Naive thymus-derived CD4-positive, alpha-beta T cell (primary cell): ENCODE measurements around the gene ITGAD. TPM values are rescaled to one million over a fixed set of nuclear protein-coding genes. Genes with fewer than 3 reads are reported as not detected.

Experiments used
- ATAC-seq: fragments of 150-1000 bp; cut with Tn5 transposase; 2 replicates; pipeline ENCODE4 v1.10.0; 2021; ENCODE audit warnings: mild to moderate bottlenecking, moderate library complexity
- CTCF ChIA-PET: fragments of 350-600 bp; sonication (Branson Sonifier 250); formaldehyde crosslinking; loops from one replicate; lab custom pipeline; 2021; ENCODE audit warnings: antibody characterized with exemption; lab: Charles Lee
- POLR2A ChIA-PET: fragments of 350-600 bp; sonication (Branson Sonifier 250); formaldehyde crosslinking; loops from one replicate; lab custom pipeline; 2021; ENCODE audit warnings: antibody characterized with exemption, inconsistent platforms; lab: Charles Lee
- DNase-seq, 9 donors: peaks; one replicate each; pipeline versions ENCODE4 v3.0.0 to v3.0.0-alpha.2; 2020 to 2022; ENCODE audit warnings: mixed read lengths in 1 of 9
- H3K27ac ChIP-seq: one replicate; pipeline ENCODE4 v1.7.0; 2013; ENCODE audit warnings: mild to moderate bottlenecking, low read depth, low read length, moderate library complexity
- H3K27me3 ChIP-seq, 2 donors: one replicate each; pipeline ENCODE4 v1.7.0; 2013; ENCODE audit warnings: low read length in 2 of 2, mild to moderate bottlenecking in 2 of 2, moderate library complexity in 2 of 2; ENCODE audit not compliant: control insufficient read depth in 2 of 2, insufficient read depth in 2 of 2
- H3K36me3 ChIP-seq, 3 experiments: 1 replicate in 2 of 3; 2 replicates in 1 of 3; pipeline ENCODE4 v1.7.0; 2013; ENCODE audit warnings: low read length in 3 of 3, mild to moderate bottlenecking in 3 of 3, moderate library complexity in 1 of 3; ENCODE audit not compliant: insufficient read depth in 3 of 3, control insufficient read depth in 2 of 3
- H3K4me1 ChIP-seq, 2 donors: one replicate each; pipeline ENCODE4 v1.7.0; 2013; ENCODE audit warnings: low read length in 2 of 2, mild to moderate bottlenecking in 2 of 2, moderate library complexity in 1 of 2; ENCODE audit not compliant: control insufficient read depth in 2 of 2, insufficient read depth in 2 of 2
- H3K4me3 ChIP-seq: 2 replicates; pipeline ENCODE4 v1.7.0; 2013; ENCODE audit warnings: mild to moderate bottlenecking, low read length
- H3K9me3 ChIP-seq, 3 experiments: 1 replicate in 2 of 3; 2 replicates in 1 of 3; pipeline ENCODE4 v1.7.0; 2013; ENCODE audit warnings: low read length in 3 of 3; ENCODE audit not compliant: control insufficient read depth in 2 of 3
- H3K27ac Mint-ChIP-seq, 9 donors: one replicate each; pipeline ENCODE4 v1.8.0; 2020 to 2022; ENCODE audit warnings: mixed read lengths in 9 of 9, mild to moderate bottlenecking in 8 of 9, moderate library complexity in 5 of 9, inconsistent platforms in 2 of 9
- H3K27me3 Mint-ChIP-seq, 5 donors: one replicate each; pipeline ENCODE4 v1.8.0; 2021 to 2022; ENCODE audit warnings: mixed read lengths in 5 of 5, mild to moderate bottlenecking in 1 of 5
- H3K36me3 Mint-ChIP-seq, 5 donors: one replicate each; pipeline ENCODE4 v1.8.0; 2020 to 2022; ENCODE audit warnings: mixed read lengths in 5 of 5, mild to moderate bottlenecking in 3 of 5, inconsistent platforms in 1 of 5
- H3K4me1 Mint-ChIP-seq, 7 donors: one replicate each; pipeline ENCODE4 v1.8.0; 2020 to 2022; ENCODE audit warnings: mixed read lengths in 7 of 7, mild to moderate bottlenecking in 3 of 7, inconsistent platforms in 1 of 7
- H3K4me3 Mint-ChIP-seq, 10 donors: one replicate each; pipeline ENCODE4 v1.8.0; 2020 to 2022; ENCODE audit warnings: mild to moderate bottlenecking in 10 of 10, mixed read lengths in 10 of 10, moderate library complexity in 6 of 10, inconsistent platforms in 2 of 10
- H3K9me3 Mint-ChIP-seq, 11 donors: one replicate each; pipeline ENCODE4 v1.8.0; 2020 to 2022; ENCODE audit warnings: mixed read lengths in 11 of 11, mild to moderate bottlenecking in 4 of 11, inconsistent platforms in 1 of 11, moderate library complexity in 1 of 11
- intact Hi-C, 2 donors: fragments of 100-400 bp; cut with micrococcal nuclease; formaldehyde crosslinking; loops; one replicate each; pipeline ENCODE4 v1.15.1; 2023
- polyA plus RNA-seq, 2 donors: library from polyadenylated mRNA; unstranded; fragments of 300-500 nt; fragmentation: Illumina TruSeq; gene quantifications; one replicate each; pipeline ENCODE4 v1.2.3, GENCODE V29; 2021
- total RNA-seq, 6 experiments: library from RNA in 5 of 6; stranded (reverse) in 5 of 6; gene quantifications; 1 replicate in 5 of 6; 2 replicates in 1 of 6; pipeline ENCODE4 v1.2.3 and lab custom pipeline; 2021 to 2026

Gene ITGAD
- total and polyA plus RNA-seq, 7 experiments from 2014 or later, result 0.24 to 1.3 TPM; not detected in 5

DNA sequence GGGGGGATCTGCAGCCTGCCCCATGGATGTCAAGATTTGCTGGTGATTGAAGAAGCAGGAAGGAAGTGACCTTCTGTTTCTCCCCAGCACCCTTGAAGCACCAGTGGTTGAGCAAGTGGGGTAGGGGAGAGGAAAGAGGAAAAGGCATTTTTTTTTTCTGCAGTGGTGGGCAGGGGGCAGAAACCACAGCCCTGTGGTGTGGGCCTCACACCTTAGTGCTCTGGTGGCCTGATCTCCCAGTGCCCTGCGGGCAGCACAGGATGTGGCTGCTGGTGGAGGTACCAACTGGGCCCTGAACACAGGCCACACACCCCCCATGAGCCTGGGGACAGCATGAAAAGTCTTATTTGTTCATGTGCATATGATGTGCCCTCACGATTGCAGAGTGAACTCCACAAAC is 7.1 kb downstream of the ITGAD start:
- peaks cover 0 to 13% (median 8%) of the 10 kb centered on the region in 11 donors for H3K9me3 Mint-ChIP-seq
- peaks cover 0 to 21% (median 6%) of the 10 kb centered on the region in 7 donors for H3K4me1 Mint-ChIP-seq
- ATAC-seq (peak; percentile 72), DNase-seq (no peak)
- peak overlapping the region in 1 of 9 donors; percentile 70 for H3K27ac Mint-ChIP-seq
- ChIA-PET CTCF (no interaction called here), POLR2A (no interaction called here)
- Histone ChIP-seq H3K27ac (no peak overlapping the region), H3K4me3 (no peak overlapping the region), H3K36me3 (no peaks in the 10 kb centered on the region), H3K4me1 (peaks cover 0 to 23% of the 10 kb centered on the region in 2 donors), H3K27me3 (no peaks in the 10 kb centered on the region), H3K9me3 (no peaks in the 10 kb centered on the region)
- no peaks in the 10 kb centered on the region for H3K27me3 Mint-ChIP-seq
- intact Hi-C loops, result no loop called here
- H3K4me3 Mint-ChIP-seq, result peak overlapping the region in 2 of 10 donors; percentile 22 to 37
- peaks cover 4 to 15% (median 5%) of the 10 kb centered on the region in 5 donors for H3K36me3 Mint-ChIP-seq

DNA sequence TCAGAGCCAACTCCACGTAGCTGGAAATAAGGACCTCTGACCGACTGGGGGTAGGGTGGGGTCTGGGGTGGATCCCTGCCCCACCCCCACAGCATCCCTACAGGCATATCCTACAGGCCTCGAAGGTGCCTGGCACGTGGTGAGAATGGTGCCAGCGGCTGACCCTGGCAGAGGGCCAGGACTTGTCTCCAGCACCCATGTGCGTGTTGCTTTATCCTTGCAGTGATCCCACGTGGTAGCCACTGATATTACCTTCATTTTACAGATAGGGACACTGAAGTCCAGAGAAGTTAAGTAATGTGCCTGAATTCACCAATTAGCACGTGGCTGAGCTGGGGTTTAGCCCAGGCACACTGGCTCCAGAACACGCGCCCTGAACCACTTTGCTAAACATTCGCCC is 8.3 kb downstream of the ITGAD start:
- no peaks in the 10 kb centered on the region for H3K36me3 ChIP-seq
- no peak overlapping the region for H3K4me3 Mint-ChIP-seq
- no peak for DNase-seq
- no peaks in the 10 kb centered on the region for H3K27me3 ChIP-seq
- ChIA-PET CTCF (no interaction called here), POLR2A (no interaction called here)
- no peak overlapping the region for H3K27ac Mint-ChIP-seq
- ATAC-seq, result no peak
- H3K4me1 ChIP-seq, result peaks cover 0 to 23% of the 10 kb centered on the region in 2 donors
- intact Hi-C loops, result no loop called here
- no peak overlapping the region for H3K27ac ChIP-seq
- no peaks in the 10 kb centered on the region for H3K9me3 ChIP-seq
- peaks cover 0 to 13% (median 8%) of the 10 kb centered on the region in 11 donors for H3K9me3 Mint-ChIP-seq
- H3K4me3 ChIP-seq, result no peak overlapping the region
- peaks cover 4 to 15% (median 5%) of the 10 kb centered on the region in 5 donors for H3K36me3 Mint-ChIP-seq
- no peaks in the 10 kb centered on the region for H3K27me3 Mint-ChIP-seq
- peaks cover 0 to 21% (median 6%) of the 10 kb centered on the region in 7 donors for H3K4me1 Mint-ChIP-seq

DNA sequence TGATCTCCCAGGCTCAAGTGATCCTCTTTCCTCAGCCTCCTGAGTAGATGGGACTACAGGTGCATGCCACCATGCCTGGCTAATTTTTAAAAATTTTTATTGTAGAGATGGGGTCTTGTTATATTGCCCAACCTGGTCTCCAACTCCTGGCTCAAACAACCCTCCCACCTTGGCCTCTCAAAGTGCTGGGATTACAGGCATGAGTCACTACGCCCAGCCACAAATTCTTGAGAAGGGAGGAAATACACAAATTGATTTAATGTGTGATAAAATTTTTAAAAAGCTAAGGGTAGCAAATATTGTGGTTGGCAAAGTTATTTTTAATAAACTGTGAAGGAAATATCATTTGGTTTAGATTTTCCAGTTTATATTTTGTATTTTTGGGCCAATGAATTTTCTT is 9.6 kb downstream of the ITGAD start:
- Mint-ChIP-seq H3K36me3 (peaks cover 4 to 15% (median 5%) of the 10 kb centered on the region in 5 donors), H3K27ac (no peak overlapping the region), H3K27me3 (peaks cover 0 to 3% (median 0%) of the 10 kb centered on the region in 5 donors), H3K9me3 (peaks cover 0 to 13% (median 8%) of the 10 kb centered on the region in 11 donors), H3K4me3 (no peak overlapping the region), H3K4me1 (peaks cover 0 to 21% (median 6%) of the 10 kb centered on the region in 7 donors)
- POLR2A ChIA-PET, result no interaction called here
- intact Hi-C loops, result no loop called here
- H3K27me3 ChIP-seq, result no peaks in the 10 kb centered on the region
- no peaks in the 10 kb centered on the region for H3K36me3 ChIP-seq
- no peak overlapping the region for H3K4me3 ChIP-seq
- no peaks in the 10 kb centered on the region for H3K9me3 ChIP-seq
- no peak overlapping the region for H3K27ac ChIP-seq
- ATAC-seq (no peak), DNase-seq (no peak)
- H3K4me1 ChIP-seq, result peaks cover 0 to 23% of the 10 kb centered on the region in 2 donors
- CTCF ChIA-PET, result no interaction called here

DNA sequence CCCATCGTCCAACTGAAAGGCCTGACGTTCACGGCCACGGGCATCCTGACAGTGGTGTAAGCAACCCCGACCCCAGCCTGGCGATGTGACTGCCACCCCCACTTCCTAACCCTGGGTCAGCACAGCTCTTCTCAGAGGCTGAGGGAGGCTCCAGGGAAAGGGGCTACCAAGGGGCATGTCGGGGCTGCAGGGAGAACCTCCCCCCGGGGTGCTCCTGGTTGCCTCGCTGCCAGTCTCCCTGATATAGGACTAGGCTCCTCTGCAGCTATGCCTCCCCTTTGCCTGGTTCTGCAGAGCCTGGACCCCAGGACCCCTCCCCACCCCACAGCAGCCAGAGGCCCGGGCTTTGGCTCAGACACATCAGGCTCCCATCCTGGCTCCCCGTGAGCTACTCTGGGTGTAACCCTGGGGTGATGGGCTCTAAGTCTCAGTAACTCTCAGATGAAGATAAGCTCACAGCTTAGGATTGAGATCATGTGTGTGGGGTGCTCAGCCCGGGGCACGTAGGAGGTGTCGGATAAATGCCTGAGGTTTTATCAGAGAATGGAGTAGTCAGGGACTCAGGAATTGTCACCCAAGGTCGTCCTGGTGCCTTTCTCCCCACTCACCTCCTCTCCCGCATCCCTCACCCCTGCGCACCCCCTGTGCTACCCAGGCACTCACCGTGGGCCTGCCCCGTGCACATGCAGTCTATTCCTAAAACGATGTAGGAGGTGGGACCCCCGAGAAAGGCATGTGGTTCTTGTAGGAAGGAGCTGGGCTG is 10.6 kb downstream of the ITGAD start:
- Histone ChIP-seq H3K27me3 (no peaks in the 10 kb centered on the region), H3K4me1 (peaks cover 0 to 20% of the 10 kb centered on the region in 2 donors), H3K27ac (no peak overlapping the region), H3K36me3 (no peaks in the 10 kb centered on the region), H3K4me3 (no peak overlapping the region), H3K9me3 (no peaks in the 10 kb centered on the region)
- DNase-seq (no peak), ATAC-seq (no peak)
- Mint-ChIP-seq H3K4me3 (no peak overlapping the region), H3K9me3 (peaks cover 0 to 11% (median 8%) of the 10 kb centered on the region in 11 donors), H3K27me3 (peaks cover 0 to 5% (median 0%) of the 10 kb centered on the region in 5 donors), H3K4me1 (peaks cover 0 to 18% (median 6%) of the 10 kb centered on the region in 7 donors), H3K36me3 (peaks cover 4 to 13% (median 5%) of the 10 kb centered on the region in 5 donors), H3K27ac (no peak overlapping the region)
- ChIA-PET POLR2A (no interaction called here), CTCF (no interaction called here)
- intact Hi-C loops, result no loop called here

DNA sequence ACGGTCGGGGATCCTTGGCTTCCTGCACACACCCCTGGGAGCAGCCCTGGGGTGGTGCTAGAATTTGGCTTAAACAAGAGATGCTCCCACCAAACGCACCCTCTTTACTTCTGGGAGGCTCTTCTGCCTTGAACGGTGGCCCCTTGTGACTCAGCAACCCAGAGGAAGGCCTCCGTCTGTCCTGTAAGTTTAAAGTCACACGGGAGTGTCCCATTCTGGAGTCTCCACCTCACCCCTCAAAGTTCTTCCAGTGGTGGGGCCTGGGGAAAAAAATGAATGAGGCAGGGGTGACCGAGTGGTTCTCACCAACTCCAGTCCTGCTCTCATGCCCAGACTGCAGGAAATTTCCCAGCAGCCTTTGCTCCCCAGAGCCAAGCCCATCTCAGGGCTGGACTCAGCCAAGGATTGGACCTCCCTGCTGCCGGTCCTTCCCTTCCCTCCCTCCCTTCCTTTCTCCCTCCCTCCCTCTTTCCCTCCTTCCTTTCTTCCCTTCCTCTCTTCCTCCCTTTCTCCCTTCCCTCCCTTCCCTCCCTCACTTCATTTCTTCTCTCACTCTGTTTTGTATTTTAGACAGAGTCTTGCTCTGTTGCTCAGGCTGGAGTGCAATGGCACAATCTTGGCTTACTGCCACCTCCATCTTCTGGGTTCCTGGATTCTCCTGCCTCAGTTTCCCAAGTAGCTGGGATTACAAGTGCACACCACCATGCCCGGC is 11.4 kb downstream of the ITGAD start:
- H3K27ac Mint-ChIP-seq, result no peak overlapping the region
- intact Hi-C loops, result no loop called here

DNA sequence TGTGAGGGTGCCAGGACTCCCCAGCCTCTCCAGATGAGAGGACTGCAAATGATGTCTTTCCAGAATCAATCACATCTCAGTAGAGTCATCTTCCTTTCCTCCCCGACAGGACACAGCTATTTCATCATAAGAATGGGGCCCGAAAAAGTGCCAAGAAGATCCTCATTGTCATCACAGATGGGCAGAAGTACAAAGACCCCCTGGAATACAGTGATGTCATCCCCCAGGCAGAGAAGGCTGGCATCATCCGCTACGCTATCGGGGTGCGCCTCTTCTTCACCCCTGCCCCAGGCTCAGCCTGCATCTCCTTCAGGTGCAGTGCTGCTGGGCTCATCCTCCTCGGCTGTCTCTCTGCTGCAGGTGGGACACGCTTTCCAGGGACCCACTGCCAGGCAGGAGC is 14.3 kb downstream of the ITGAD start:
- ChIA-PET CTCF (no interaction called here), POLR2A (no interaction called here)
- Histone ChIP-seq H3K4me3 (no peak overlapping the region), H3K4me1 (peaks cover 0 to 2% of the 10 kb centered on the region in 2 donors), H3K27ac (no peak overlapping the region), H3K9me3 (no peaks in the 10 kb centered on the region), H3K27me3 (no peaks in the 10 kb centered on the region), H3K36me3 (no peaks in the 10 kb centered on the region)
- Mint-ChIP-seq H3K27me3 (peaks cover 0 to 12% (median 0%) of the 10 kb centered on the region in 5 donors), H3K36me3 (no peaks in the 10 kb centered on the region), H3K9me3 (no peaks in the 10 kb centered on the region), H3K27ac (no peak overlapping the region), H3K4me3 (no peak overlapping the region), H3K4me1 (peaks cover 0 to 8% (median 0%) of the 10 kb centered on the region in 7 donors)
- ATAC-seq, result no peak
- intact Hi-C loops, result no loop called here
- DNase-seq, result no peak

More for the DNA sequence above, 11.4 kb downstream of the ITGAD start:
- CTCF ChIA-PET, result interaction anchor here (0.6 kb wide), 1 partner anchor 13 kb away, joined by 4 read pairs; no protein-coding TSS in a partner anchor
- H3K27ac ChIP-seq, result no peak overlapping the region
- no peaks in the 10 kb centered on the region for H3K27me3 ChIP-seq
- no peak overlapping the region for H3K4me3 ChIP-seq
- POLR2A ChIA-PET, result no interaction called here
- H3K36me3 ChIP-seq, result no peaks in the 10 kb centered on the region
- H3K9me3 Mint-ChIP-seq, result peaks cover 0 to 7% (median 5%) of the 10 kb centered on the region in 11 donors
- H3K4me1 Mint-ChIP-seq, result peaks cover 0 to 12% (median 6%) of the 10 kb centered on the region in 7 donors
- no peaks in the 10 kb centered on the region for H3K9me3 ChIP-seq
- peaks cover 4 to 6% (median 5%) of the 10 kb centered on the region in 5 donors for H3K36me3 Mint-ChIP-seq
- H3K4me1 ChIP-seq, result peaks cover 0 to 13% of the 10 kb centered on the region in 2 donors
- ATAC-seq, result no peak
- DNase-seq, result no peak
- no peak overlapping the region for H3K4me3 Mint-ChIP-seq
- H3K27me3 Mint-ChIP-seq, result peaks cover 0 to 6% (median 0%) of the 10 kb centered on the region in 5 donors
